ENCODE measurements around the gene QRSL1. TPM values are rescaled to one million over a fixed set of nuclear protein-coding genes. Genes with fewer than 3 reads are reported as not detected.
"Not testable (repeated sequence)": the region's sequence is repeated elsewhere in the genome, so short reads cannot be mapped to it uniquely, and the experiment has no call there.

Gene QRSL1
- total and polyA plus RNA-seq, 9 of the 15 experiments (the other 6 are each of a cell fraction or from before 2014, with no cell fraction given) = 14.6 to 31.5 (median 23.0) TPM

- CTCF ChIA-PET (ENCODE audit: low intra/inter-chr PET ratio) = interaction anchor here (0.6 kb wide), 1 partner anchor 67 kb away, joined by 6 read pairs; no protein-coding TSS in a partner anchor
- H3K9me1 ChIP-seq (ENCODE audit: control insufficient read depth, insufficient read depth, low read length); intact Hi-C loops (cut with micrococcal nuclease); H3K27me3 ChIP-seq (ENCODE audit: control insufficient read depth in 2 of 2, insufficient read depth in 2 of 2, low read length in 2 of 2); H2AFZ ChIP-seq (ENCODE audit: low read depth, low read length); H3K4me3 ChIP-seq; POLR2A ChIA-PET; FAIRE-seq; DNase-seq (ENCODE audit: extremely low read depth in 1 of 4, low spot score in 3 of 4); ATAC-seq; H3K27ac ChIP-seq (ENCODE audit: extremely low read depth, low read depth, low read length); H3K4me1 ChIP-seq (replicated peaks in 1 of 2; ENCODE audit: control insufficient read depth in 2 of 2, insufficient read depth in 2 of 2, low read length in 2 of 2); H3K9ac ChIP-seq (ENCODE audit: insufficient read depth in 1 of 2, low read depth in 2 of 2, low read length in 2 of 2); BruUV-seq (replicated peaks); H3K9me3 ChIP-seq (replicated peaks; ENCODE audit: control insufficient read depth, insufficient read depth, low read depth, low read length); H3K79me2 ChIP-seq (ENCODE audit: control insufficient read depth, insufficient read depth, low read length); H3K4me2 ChIP-seq (ENCODE audit: insufficient read depth, low read length); in situ Hi-C loops (cut with MboI); H4K20me1 ChIP-seq (replicated peaks; ENCODE audit: control insufficient read depth, insufficient read depth, low read length): not testable (repeated sequence)
- TF ChIP-seq ZNF263 (CRISPR knock-in tag; IDR thresholded peaks at IDR 0.05; ENCODE audit: borderline replicate concordance) = peak; percentile 91
- H3K36me3 ChIP-seq (ENCODE audit: control insufficient read depth, insufficient read depth, low read length) = peaks cover 42% of the 10 kb centered on the region
- WGBS (ENCODE audit: insufficient coverage, low coverage, missing lambda C conversion rate) = 50% methylated on average over 2 of the region's 5 CpGs
Observed at GRCh38 chr6:106588937-106589336, 40.4 kb upstream of the QRSL1 start.

- Histone ChIP-seq H3K36me3 (ENCODE audit: control insufficient read depth, insufficient read depth, low read length) (peaks cover 26% of the 10 kb centered on the region), H3K4me3 (no peak overlapping the region), H2AFZ (ENCODE audit: low read depth, low read length) (no peak overlapping the region), H3K9me1 (ENCODE audit: control insufficient read depth, insufficient read depth, low read length) (no peaks in the 10 kb centered on the region), H3K9ac (ENCODE audit: insufficient read depth in 1 of 2, low read depth in 2 of 2, low read length in 2 of 2) (no peak overlapping the region), H3K27me3 (ENCODE audit: control insufficient read depth in 2 of 2, insufficient read depth in 2 of 2, low read length in 2 of 2) (no peaks in the 10 kb centered on the region), H3K4me2 (ENCODE audit: insufficient read depth, low read length) (no peak overlapping the region), H4K20me1 (replicated peaks; ENCODE audit: control insufficient read depth, insufficient read depth, low read length) (no peaks in the 10 kb centered on the region), H3K27ac (ENCODE audit: extremely low read depth, low read depth, low read length) (no peak overlapping the region), H3K4me1 (replicated peaks in 1 of 2; ENCODE audit: control insufficient read depth in 2 of 2, insufficient read depth in 2 of 2, low read length in 2 of 2) (no peaks in the 10 kb centered on the region), H3K9me3 (replicated peaks; ENCODE audit: control insufficient read depth, insufficient read depth, low read depth, low read length) (no peaks in the 10 kb centered on the region), H3K79me2 (ENCODE audit: control insufficient read depth, insufficient read depth, low read length) (no peaks in the 10 kb centered on the region)
- no TSS peak for BruUV-seq (replicated peaks)
- ChIA-PET POLR2A (interaction anchor here (0.8 kb wide), 1 partner anchor 392 kb away, joined by 3 read pairs; no protein-coding TSS in a partner anchor), CTCF (ENCODE audit: low intra/inter-chr PET ratio) (no interaction called here)
- TF ChIP-seq WHSC1 (IDR thresholded peaks at IDR 0.05; ENCODE audit: low read length) (no peak), TAF7 (tag; IDR thresholded peaks at IDR 0.05) (no peak), ARID2 (IDR thresholded peaks at IDR 0.05) (no peak), SRF (CRISPR knock-in tag; IDR thresholded peaks at IDR 0.05) (no peak), CREB1 (IDR thresholded peaks at IDR 0.05) (no peak), CREB1 (CRISPR knock-in tag; IDR thresholded peaks at IDR 0.05) (no peak), OTX1 (CRISPR knock-in tag; IDR thresholded peaks at IDR 0.05) (no peak), MAZ (CRISPR knock-in tag; conservative IDR thresholded peaks at IDR 0.05 in 1 of 2, IDR thresholded peaks at IDR 0.05 in 1 of 2) (no peak), SETDB1 (IDR thresholded peaks at IDR 0.05; ENCODE audit: low read length) (no peak), RBM14 (IDR thresholded peaks at IDR 0.05; ENCODE audit: borderline replicate concordance, insufficient read depth, low read depth, low read length) (no peak), ZNF431 (CRISPR knock-in tag; IDR thresholded peaks at IDR 0.05) (no peak), LARP7 (IDR thresholded peaks at IDR 0.05) (no peak), CEBPG (CRISPR knock-in tag; IDR thresholded peaks at IDR 0.05) (no peak), CEBPG (tag; conservative IDR thresholded peaks at IDR 0.05 in 1 of 2, IDR thresholded peaks at IDR 0.05 in 1 of 2) (no peak), U2AF2 (optimal IDR thresholded peaks at IDR 0.05; ENCODE audit: low read depth, low read length) (no peak), HMG20B (CRISPR knock-in tag; IDR thresholded peaks at IDR 0.05) (no peak)
- TF ChIP-seq, protein P1, sequence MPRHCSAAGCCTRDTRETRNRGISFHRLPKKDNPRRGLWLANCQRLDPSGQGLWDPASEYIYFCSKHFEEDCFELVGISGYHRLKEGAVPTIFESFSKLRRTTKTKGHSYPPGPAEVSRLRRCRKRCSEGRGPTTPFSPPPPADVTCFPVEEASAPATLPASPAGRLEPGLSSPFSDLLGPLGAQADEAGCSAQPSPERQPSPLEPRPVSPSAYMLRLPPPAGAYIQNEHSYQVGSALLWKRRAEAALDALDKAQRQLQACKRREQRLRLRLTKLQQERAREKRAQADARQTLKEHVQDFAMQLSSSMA (CRISPR knock-in tag; IDR thresholded peaks at IDR 0.05) = no peak
- DNase-seq (ENCODE audit: extremely low read depth in 1 of 4, low spot score in 3 of 4) = no peak
- intact Hi-C loops (cut with micrococcal nuclease) (no loop called here), in situ Hi-C loops (cut with MboI) (no loop called here)
- 77% methylated on average over 3 of the region's 3 CpGs for WGBS (ENCODE audit: insufficient coverage, low coverage, missing lambda C conversion rate)
- no peak for ATAC-seq
- no peak for FAIRE-seq
Observed at GRCh38 chr6:106591111-106591825, 38.1 kb upstream of the QRSL1 start.

All from K562 (cell line).